IPS DF 6.9 (cell line): ENCODE results near the gene ST14.
"Not testable (repeated sequence)": the region's sequence is repeated elsewhere in the genome, so short reads cannot be mapped to it uniquely, and the experiment has no call there.

Experiments used
- DNase-seq: peaks from one replicate; pipeline ENCODE4 v3.0.0-alpha.2; 2013; ENCODE audit warnings: low read depth, low spot score
- H3K27ac ChIP-seq: one replicate; pipeline ENCODE4 v1.5.1; 2013; ENCODE audit warnings: low read length, control low read depth
- H3K27me3 ChIP-seq: 2 replicates; pipeline ENCODE4 v1.6.1; 2013; ENCODE audit warnings: mild to moderate bottlenecking, low read length; ENCODE audit not compliant: control insufficient read depth, insufficient read depth
- H3K36me3 ChIP-seq: 2 replicates; pipeline ENCODE4 v1.6.1; 2013; ENCODE audit warnings: low read length; ENCODE audit not compliant: control insufficient read depth, insufficient read depth
- H3K4me1 ChIP-seq: 2 replicates; pipeline ENCODE4 v1.6.1; 2013; ENCODE audit warnings: low read length; ENCODE audit not compliant: control insufficient read depth, insufficient read depth
- H3K4me3 ChIP-seq: 2 replicates; pipeline ENCODE4 v1.5.1; 2013; ENCODE audit warnings: mild to moderate bottlenecking, low read length
- H3K9me3 ChIP-seq: 2 replicates; pipeline ENCODE4 v1.6.1; 2013; ENCODE audit warnings: low read length, inconsistent platforms; ENCODE audit not compliant: control insufficient read depth, insufficient read depth
- WGBS: extraction: QIAGEN DNeasy Blood & Tissue Kit; methylation state at CpG from one replicate; pipeline ENCODE4 v1.1.7; 2013; ENCODE audit warnings: mixed read lengths, missing lambda C conversion rate; ENCODE audit not compliant: insufficient read length, insufficient coverage; 5-methylcytosine and 5-hydroxymethylcytosine counted together

The ST14 gene

GRCh38 chr11:130249929-130250328 lies 90.3 kb downstream of the ST14 start:
- H3K4me1 ChIP-seq, DNase-seq, H3K27ac ChIP-seq, H3K27me3 ChIP-seq, H3K9me3 ChIP-seq, H3K4me3 ChIP-seq, H3K36me3 ChIP-seq: not testable (repeated sequence)
- WGBS: no CpG with 5 or more reads among the region's 5 CpGs

DNA sequence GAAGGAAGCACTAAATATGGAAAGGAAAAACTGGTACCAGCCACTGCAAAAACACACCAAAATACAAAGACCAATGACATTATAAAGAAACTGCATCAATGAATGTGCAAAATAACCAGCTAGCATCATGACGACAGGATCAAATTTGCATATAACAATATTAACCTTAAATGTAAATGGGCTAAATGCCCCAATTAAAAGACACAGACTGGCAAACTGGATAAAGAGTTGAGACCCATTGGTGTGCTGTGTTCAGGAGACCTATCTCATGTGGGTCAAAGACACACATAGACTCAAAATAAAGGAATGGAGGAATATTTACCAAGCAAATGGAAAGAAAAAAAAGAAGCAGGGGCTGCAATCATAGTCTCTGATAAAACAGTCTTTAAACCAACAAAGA lies 92.2 kb downstream of the ST14 start:
- not testable (repeated sequence) for H3K4me3 ChIP-seq, H3K27ac ChIP-seq, DNase-seq, H3K27me3 ChIP-seq, H3K9me3 ChIP-seq, H3K36me3 ChIP-seq, H3K4me1 ChIP-seq
- whole genome bisulfite sequencing: no CpG with 5 or more reads among the region's 1 CpG
